ENCODE results near the gene RGS9BP. TPM values are rescaled to one million over a fixed set of nuclear protein-coding genes. Genes with fewer than 3 reads are reported as not detected.
A peak's percentile ranks its signal among the peaks of the same experiment; 100 is the strongest.

Gene RGS9BP
- total RNA-seq, 1 donor from 2014 or later: not detected

GRCh38 chr19:32682317-32682716, 6.7 kb downstream of the RGS9BP start:
- DNase-seq (ENCODE audit: low read depth, low spot score): no peak
- Mint-ChIP-seq H3K4me1 (peaks cover 6% of the 10 kb centered on the region), H3K27me3 (ENCODE audit: low read depth) (peaks cover 38% of the 10 kb centered on the region), H3K36me3 (ENCODE audit: low read depth) (no peaks in the 10 kb centered on the region), H3K4me3 (no peak overlapping the region), H3K27ac (ENCODE audit: unreplicated experiment) (no peak overlapping the region), H3K9me3 (no peaks in the 10 kb centered on the region)
- no peak for TF ChIP-seq CTCF (conservative IDR thresholded peaks at IDR 0.05)

GRCh38 chr19:32686847-32687475, 11.3 kb downstream of the RGS9BP start:
- no peak for DNase-seq (ENCODE audit: low read depth, low spot score)
- no peak for TF ChIP-seq CTCF (conservative IDR thresholded peaks at IDR 0.05)
- H3K36me3 Mint-ChIP-seq (ENCODE audit: low read depth): no peaks in the 10 kb centered on the region
- H3K27me3 Mint-ChIP-seq (ENCODE audit: low read depth): peaks cover 4% of the 10 kb centered on the region
- H3K4me1 Mint-ChIP-seq: peaks cover 8% of the 10 kb centered on the region
- H3K9me3 Mint-ChIP-seq: no peaks in the 10 kb centered on the region
- H3K27ac Mint-ChIP-seq (ENCODE audit: unreplicated experiment): no peak overlapping the region
- no peak overlapping the region for H3K4me3 Mint-ChIP-seq

GRCh38 chr19:32687681-32688080, 12.0 kb downstream of the RGS9BP start:
- TF ChIP-seq CTCF (conservative IDR thresholded peaks at IDR 0.05): no peak
- Mint-ChIP-seq H3K27ac (ENCODE audit: unreplicated experiment) (no peak overlapping the region), H3K36me3 (ENCODE audit: low read depth) (no peaks in the 10 kb centered on the region), H3K27me3 (ENCODE audit: low read depth) (no peaks in the 10 kb centered on the region), H3K9me3 (no peaks in the 10 kb centered on the region), H3K4me3 (no peak overlapping the region), H3K4me1 (peaks cover 9% of the 10 kb centered on the region)
- no peak for DNase-seq (ENCODE audit: low read depth, low spot score)

- Mint-ChIP-seq H3K4me3 (no peak overlapping the region), H3K9me3 (no peaks in the 10 kb centered on the region), H3K27ac (ENCODE audit: unreplicated experiment) (no peak overlapping the region), H3K4me1 (peaks cover 15% of the 10 kb centered on the region), H3K36me3 (ENCODE audit: low read depth) (peaks cover 5% of the 10 kb centered on the region), H3K27me3 (ENCODE audit: low read depth) (no peaks in the 10 kb centered on the region)
- DNase-seq (ENCODE audit: low read depth, low spot score): no peak
- TF ChIP-seq CTCF (conservative IDR thresholded peaks at IDR 0.05): no peak
These were observed 12.7 kb downstream of the RGS9BP start for GRCh38 chr19:32688311-32688710.

GRCh38 chr19:32691291-32691951, 15.8 kb downstream of the RGS9BP start, which contains the start of gene NUDT19:
NUDT19 (plus strand) TSS chr19:32691821; CDS start chr19:32691961, 140 bp downstream.
- DNase-seq (ENCODE audit: low read depth, low spot score): peak; percentile 57
- H3K4me3 Mint-ChIP-seq: peak within 1 kb of the TSS; percentile 88
- no peaks in the 10 kb centered on the region for H3K27me3 Mint-ChIP-seq (ENCODE audit: low read depth)
- peaks cover 16% of the 10 kb centered on the region for H3K36me3 Mint-ChIP-seq (ENCODE audit: low read depth)
- TF ChIP-seq CTCF (conservative IDR thresholded peaks at IDR 0.05): no peak
- no peaks in the 10 kb centered on the region for H3K9me3 Mint-ChIP-seq
- peaks cover 38% of the 10 kb centered on the region for H3K4me1 Mint-ChIP-seq
- peak within 1 kb of the TSS; percentile 55 for H3K27ac Mint-ChIP-seq (ENCODE audit: unreplicated experiment)
